ENCODE measurements around the gene ECE2. TPM values are rescaled to one million over a fixed set of nuclear protein-coding genes. Genes with fewer than 3 reads are reported as not detected.

ECE2 gene
- total RNA-seq, 1 donor, result not detected

DNA sequence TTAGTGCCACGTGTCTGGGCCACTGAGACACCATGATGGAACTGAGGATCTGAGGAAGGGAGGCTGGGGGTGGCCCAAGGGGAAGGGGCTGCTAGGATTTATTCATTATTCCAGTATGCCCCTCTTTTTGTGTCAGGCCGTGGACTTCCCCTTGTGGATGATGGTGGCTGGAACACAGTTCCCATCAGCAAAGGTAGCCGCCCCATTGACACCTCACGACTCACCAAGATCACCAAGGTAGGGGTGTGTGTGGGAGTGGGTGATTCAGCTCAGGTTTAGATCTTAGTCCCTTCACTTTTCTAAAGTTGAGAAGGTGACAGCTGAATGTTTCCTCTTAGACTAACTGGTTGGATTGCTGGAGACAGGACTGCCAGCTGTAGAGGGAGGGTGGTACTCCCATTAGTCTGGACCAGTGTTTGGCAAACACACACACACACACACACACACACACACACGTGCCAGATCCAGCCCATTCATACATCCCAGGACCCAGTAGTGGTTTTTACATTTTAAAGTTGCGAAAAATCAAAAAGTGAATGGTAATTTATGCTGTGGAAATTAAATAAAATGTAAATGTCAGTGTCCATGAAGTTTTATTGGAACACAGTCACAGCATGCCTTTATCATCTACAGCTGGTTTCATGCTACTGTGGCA lies 50.0 kb downstream of the ECE2 start:
- no peak overlapping the region for H3K4me3 ChIP-seq (ENCODE audit: low read length)
- peaks cover 25% of the 10 kb centered on the region for H3K4me1 ChIP-seq (ENCODE audit: insufficient read depth, low read length)
- H3K9me3 ChIP-seq (ENCODE audit: low read depth, low read length), result no peaks in the 10 kb centered on the region
- no peaks in the 10 kb centered on the region for H3K27me3 ChIP-seq (ENCODE audit: insufficient read depth, low read length)

DNA sequence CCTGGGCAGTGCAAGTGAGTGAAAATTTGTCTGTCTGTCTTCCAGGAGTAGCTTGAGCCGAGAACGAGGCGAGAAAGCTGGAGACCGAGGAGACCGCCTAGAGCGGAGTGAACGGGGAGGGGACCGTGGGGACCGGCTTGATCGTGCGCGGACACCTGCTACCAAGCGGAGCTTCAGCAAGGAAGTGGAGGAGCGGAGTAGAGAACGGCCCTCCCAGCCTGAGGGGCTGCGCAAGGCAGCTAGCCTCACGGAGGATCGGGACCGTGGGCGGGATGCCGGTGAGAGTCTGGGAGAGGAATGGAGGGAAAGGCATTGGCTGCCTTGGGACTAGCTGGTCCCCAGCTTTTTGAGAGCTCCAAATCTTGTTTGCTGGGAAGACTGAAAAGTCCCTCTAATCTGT lies 51.3 kb downstream of the ECE2 start:
- Histone ChIP-seq H3K9me3 (ENCODE audit: low read depth, low read length) (no peaks in the 10 kb centered on the region), H3K4me3 (ENCODE audit: low read length) (no peak overlapping the region), H3K4me1 (ENCODE audit: insufficient read depth, low read length) (peaks cover 11% of the 10 kb centered on the region), H3K27me3 (ENCODE audit: insufficient read depth, low read length) (no peaks in the 10 kb centered on the region)

DNA sequence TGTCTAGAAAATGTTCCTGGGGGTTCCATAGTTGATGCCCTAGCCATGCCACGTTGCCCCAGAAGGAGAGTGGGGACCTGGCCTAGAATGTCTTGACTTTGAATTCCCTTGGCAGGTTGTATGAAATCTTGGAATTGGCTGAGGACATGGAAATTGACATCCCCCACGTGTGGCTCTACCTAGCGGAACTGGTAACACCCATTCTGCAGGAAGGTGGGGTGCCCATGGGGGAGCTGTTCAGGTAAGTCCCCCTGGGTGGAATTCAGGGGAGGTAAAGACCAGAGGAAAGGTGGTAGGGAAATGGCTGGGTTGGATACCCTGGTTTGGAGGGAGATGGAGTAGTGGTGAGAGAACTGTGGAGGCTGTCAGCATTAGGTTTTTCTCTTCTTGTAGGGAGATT lies 52.7 kb downstream of the ECE2 start:
- no peaks in the 10 kb centered on the region for H3K27me3 ChIP-seq (ENCODE audit: insufficient read depth, low read length)
- H3K9me3 ChIP-seq (ENCODE audit: low read depth, low read length), result no peaks in the 10 kb centered on the region
- no peaks in the 10 kb centered on the region for H3K4me1 ChIP-seq (ENCODE audit: insufficient read depth, low read length)
- H3K4me3 ChIP-seq (ENCODE audit: low read length), result no peak overlapping the region

DNA sequence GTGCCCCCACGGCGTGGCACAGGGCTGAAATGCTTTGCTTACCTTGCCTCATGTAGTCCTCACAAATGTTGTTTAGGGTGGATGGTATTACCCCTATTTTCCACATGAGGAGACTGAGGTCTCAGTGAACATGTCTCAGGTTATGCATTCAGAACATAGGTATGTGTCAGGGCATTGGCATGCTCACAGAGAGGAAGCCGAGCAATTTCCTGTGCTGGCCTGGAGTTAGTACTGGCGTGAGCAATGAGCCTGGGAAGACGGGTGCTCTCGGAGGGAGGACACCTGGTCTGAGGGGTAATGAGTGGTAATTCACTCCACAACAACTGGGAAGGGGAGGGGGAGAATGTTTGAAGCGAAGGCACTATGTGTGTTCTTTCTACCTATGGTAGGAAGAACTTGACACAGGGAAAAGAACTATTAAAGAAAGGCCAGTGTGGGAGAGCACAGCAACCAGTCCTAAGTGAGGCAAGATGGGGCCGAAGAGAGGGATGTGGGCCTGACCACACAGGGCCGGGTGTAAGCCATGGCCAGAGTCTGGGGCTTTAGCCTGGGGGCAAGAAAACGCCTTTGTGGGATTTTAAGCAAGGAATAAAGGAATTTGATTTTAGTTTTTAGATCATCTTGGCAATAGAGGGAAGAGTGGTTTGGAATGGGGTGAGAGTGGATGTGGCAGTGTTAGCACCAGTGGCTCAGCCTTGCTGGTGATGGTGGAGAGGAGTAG lies 56.7 kb downstream of the ECE2 start:
- Histone ChIP-seq H3K4me3 (ENCODE audit: low read length) (no peak overlapping the region), H3K9me3 (ENCODE audit: low read depth, low read length) (no peaks in the 10 kb centered on the region), H3K27me3 (ENCODE audit: insufficient read depth, low read length) (no peaks in the 10 kb centered on the region), H3K4me1 (ENCODE audit: insufficient read depth, low read length) (peaks cover 19% of the 10 kb centered on the region)

DNA sequence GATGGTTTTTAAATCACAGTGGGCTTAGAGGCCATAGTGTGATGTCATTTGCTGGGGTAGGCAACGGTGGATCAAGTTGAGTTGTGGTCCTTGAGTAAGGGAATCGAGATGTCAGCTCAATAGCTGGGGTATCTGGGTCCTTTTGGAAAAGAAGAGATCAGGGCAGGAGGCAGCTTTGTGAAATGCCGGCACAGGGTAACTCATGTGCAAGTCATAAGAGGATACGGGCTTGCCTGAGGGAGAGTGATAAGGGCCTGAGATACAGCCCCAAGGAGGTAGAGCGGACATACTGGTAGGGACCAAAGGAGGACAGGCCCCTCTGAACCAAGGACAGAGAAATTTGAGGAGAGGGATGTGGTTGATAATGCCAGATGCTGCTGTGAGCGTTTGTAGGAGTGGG lies 57.4 kb downstream of the ECE2 start:
- Histone ChIP-seq H3K9me3 (ENCODE audit: low read depth, low read length) (no peaks in the 10 kb centered on the region), H3K4me1 (ENCODE audit: insufficient read depth, low read length) (peaks cover 19% of the 10 kb centered on the region), H3K27me3 (ENCODE audit: insufficient read depth, low read length) (no peaks in the 10 kb centered on the region), H3K4me3 (ENCODE audit: low read length) (no peak overlapping the region)

DNA sequence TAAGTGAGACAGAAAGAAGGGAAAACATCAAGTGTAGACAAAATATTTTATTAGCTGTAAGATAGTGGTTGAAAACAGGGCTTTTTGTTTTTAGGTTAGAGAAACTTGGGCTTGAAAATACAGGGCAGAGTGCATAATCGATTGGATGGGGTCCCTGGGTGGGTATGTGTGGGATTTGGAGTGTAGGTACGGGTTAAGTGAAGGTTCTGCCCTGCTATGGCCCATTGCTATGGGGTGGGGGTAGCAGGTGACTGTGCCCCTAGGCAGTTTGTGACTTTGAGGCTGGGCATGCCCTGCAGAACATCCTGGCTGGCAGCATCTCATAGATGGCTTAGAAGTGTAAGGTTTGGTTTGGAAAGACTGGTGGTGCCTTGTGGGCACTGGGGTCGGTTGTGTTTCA lies 57.9 kb downstream of the ECE2 start:
- Histone ChIP-seq H3K27me3 (ENCODE audit: insufficient read depth, low read length) (no peaks in the 10 kb centered on the region), H3K4me1 (ENCODE audit: insufficient read depth, low read length) (peaks cover 19% of the 10 kb centered on the region), H3K4me3 (ENCODE audit: low read length) (no peak overlapping the region), H3K9me3 (ENCODE audit: low read depth, low read length) (no peaks in the 10 kb centered on the region)

DNA sequence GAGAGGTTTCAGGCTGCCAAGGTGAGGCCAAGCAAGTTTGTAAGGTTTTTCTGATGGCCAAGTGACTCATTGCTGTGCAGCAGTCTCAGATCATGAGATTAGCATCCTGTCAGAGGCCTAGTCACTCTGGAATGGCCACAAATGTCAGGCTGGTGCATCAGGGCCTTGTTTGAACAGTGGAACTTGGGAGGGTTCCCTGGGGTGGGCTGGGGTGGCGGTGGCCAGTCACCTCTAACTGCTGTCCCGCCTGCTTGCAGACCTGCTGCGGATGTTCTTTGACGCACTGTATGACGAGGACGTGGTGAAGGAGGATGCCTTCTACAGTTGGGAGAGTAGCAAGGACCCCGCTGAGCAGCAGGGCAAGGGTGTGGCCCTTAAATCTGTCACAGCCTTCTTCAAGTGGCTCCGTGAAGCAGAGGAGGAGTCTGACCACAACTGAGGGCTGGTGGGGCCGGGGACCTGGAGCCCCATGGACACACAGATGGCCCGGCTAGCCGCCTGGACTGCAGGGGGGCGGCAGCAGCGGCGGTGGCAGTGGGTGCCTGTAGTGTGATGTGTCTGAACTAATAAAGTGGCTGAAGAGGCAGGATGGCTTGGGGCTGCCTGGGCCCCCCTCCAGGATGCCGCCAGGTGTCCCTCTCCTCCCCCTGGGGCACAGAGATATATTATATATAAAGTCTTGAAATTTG lies 58.8 kb downstream of the ECE2 start:
- Histone ChIP-seq H3K4me3 (ENCODE audit: low read length) (no peak overlapping the region), H3K9me3 (ENCODE audit: low read depth, low read length) (no peaks in the 10 kb centered on the region), H3K27me3 (ENCODE audit: insufficient read depth, low read length) (no peaks in the 10 kb centered on the region), H3K4me1 (ENCODE audit: insufficient read depth, low read length) (peaks cover 19% of the 10 kb centered on the region)

DNA sequence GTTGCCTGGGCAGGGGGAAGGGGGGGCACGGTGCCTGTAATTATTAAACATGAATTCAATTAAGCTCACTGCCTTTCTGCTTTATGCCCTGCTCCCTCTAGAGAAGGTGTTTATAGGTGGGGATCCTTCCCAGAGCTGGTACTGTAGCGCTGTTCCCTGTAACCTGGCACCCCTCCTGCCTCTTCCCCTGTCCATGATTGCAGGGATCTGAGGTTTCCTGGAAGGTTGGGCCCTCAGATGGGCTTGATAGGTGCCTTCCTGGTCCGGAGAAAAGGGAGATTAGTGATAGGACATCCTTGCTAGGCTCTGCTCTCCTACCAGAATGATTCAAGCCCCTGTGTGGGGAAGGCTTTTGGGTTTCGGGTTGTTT lies 59.5 kb downstream of the ECE2 start:
- H3K9me3 ChIP-seq (ENCODE audit: low read depth, low read length), result no peaks in the 10 kb centered on the region
- H3K27me3 ChIP-seq (ENCODE audit: insufficient read depth, low read length), result no peaks in the 10 kb centered on the region
- peaks cover 19% of the 10 kb centered on the region for H3K4me1 ChIP-seq (ENCODE audit: insufficient read depth, low read length)
- peak overlapping the region; percentile 54 for H3K4me3 ChIP-seq (ENCODE audit: low read length)

DNA sequence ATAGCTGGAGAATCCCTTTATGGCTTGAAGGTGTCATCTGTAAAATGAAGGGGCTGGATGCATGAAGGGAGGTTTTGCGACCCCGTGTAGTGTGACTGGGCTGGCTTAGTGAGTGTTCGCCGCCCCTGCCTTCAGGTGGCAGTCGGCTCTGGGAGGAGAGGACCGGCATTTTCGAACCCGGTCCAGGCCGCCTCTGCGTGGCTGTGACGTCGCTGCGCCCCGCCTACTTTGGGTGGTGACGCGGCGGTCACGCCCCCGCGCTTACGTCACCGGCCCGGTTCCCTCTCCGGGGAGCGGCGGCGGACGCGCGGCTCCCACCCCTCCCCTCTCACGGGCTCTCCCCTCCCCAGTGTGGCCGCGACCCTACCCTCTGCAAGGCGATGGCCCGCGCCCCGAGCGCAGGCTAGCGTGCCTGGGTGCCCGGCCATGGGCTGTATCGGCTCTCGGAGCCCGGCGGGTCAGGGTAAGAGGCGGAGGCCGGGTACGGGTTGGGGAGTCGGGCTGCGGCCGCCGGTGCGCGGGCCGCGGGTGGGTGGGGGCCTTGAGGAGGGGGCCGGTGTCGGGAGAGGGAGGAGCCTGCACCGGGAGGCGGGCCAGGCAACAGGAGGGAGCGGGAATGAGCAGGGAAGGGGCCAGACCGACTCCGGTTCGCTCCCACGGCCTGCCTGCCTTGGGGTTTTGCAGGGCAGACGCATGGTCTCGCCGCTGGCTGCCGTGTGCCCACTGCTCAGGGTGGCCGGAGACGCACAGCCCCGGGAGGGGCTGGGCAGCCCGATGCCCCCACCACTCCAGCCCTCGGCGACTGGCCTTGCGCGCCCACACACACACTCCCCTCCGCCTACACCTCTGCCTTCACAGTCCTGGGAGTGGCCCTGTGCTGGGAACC lies 60.1 kb downstream of the ECE2 start:
- peaks cover 19% of the 10 kb centered on the region for H3K4me1 ChIP-seq (ENCODE audit: insufficient read depth, low read length)
- no peaks in the 10 kb centered on the region for H3K9me3 ChIP-seq (ENCODE audit: low read depth, low read length)
- H3K27me3 ChIP-seq (ENCODE audit: insufficient read depth, low read length), result no peaks in the 10 kb centered on the region
- H3K4me3 ChIP-seq (ENCODE audit: low read length), result peak overlapping the region; percentile 54

DNA sequence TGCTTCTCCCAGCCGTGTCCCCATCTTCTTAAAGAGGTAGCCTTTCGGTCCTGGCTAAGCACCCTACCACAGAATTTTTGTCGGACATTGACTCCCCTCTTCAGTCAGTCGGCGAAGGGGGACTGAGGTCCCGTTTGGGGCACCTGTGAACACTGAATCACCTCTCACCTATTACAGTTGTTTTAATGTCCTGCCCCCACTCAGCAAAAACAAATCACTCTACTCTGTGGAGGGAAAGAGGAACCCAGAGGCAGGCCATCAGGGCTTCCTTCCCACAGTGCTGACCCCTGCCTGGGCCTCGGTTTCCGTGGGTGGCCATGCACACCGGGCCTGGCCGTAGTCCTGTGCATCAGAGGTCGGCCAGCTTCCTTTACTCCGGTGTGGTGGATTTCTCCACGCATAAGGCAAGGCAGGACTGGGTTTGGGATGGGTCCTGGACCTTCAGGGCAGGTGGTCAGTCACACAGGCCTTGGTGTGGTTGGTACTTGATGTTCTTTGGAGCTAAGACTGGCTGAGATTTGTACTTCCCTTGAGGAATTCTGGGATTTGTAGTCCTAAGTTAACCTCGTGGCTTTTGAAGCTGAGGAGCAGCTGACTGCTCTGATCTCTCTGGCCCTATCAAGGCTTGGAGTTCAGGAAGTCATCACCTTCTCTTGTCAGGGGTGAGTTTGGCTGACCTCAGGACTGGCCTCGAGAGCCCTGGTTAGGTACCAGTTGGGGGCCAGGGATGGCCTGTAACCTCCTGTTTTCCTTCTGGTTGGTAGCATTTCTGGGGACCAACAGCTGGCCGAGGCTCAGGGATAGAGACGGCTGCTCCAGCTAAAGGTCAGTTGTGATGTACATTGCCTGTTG lies 61.0 kb downstream of the ECE2 start:
- Histone ChIP-seq H3K4me1 (ENCODE audit: insufficient read depth, low read length) (peaks cover 19% of the 10 kb centered on the region), H3K4me3 (ENCODE audit: low read length) (peak overlapping the region; percentile 54), H3K9me3 (ENCODE audit: low read depth, low read length) (no peaks in the 10 kb centered on the region), H3K27me3 (ENCODE audit: insufficient read depth, low read length) (no peaks in the 10 kb centered on the region)

DNA sequence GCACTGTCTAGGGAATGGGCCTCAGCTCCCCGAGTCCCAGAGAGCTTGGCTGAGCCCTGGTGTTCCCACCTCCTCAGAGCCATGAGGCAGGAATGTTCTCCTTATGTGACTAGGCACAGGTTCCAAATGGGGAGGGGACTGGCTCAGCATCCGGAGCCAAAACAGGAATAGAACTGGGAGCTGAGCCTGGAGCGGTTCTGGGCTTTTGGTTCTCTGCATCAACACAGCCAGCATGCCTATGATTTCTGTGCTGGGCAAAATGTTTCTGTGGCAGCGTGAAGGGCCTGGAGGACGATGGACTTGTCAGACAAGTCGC lies 61.5 kb downstream of the ECE2 start, which contains the start of gene FAM131A:
TSS of gene FAM131A (plus strand) at position 202 of the 316 bp plus-strand sequence. CDS start at position 233, 31 bp downstream.
- Histone ChIP-seq H3K9me3 (ENCODE audit: low read depth, low read length) (no peaks in the 10 kb centered on the region), H3K4me1 (ENCODE audit: insufficient read depth, low read length) (peaks cover 19% of the 10 kb centered on the region), H3K4me3 (ENCODE audit: low read length) (peak within 1 kb of the TSS; percentile 54), H3K27me3 (ENCODE audit: insufficient read depth, low read length) (no peaks in the 10 kb centered on the region)

DNA sequence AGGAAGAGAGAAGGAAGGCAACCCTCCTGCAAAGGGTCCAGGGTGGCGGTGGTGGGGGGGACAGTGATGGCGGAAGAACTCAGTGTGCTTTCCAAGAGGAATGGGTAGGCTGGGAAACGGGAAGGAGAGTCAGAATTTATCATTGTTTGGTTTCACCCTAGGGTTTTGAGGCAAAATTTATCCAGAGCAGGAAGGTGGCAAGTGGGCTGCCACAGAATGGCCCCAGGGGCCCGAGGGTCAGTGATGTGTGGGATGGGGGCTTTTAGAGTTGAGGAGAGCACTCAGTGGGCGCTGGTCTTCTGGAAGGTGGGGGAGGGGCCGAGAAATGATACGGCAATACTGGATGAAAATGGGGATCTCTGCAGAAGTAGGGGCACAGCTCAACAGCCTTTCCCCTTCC lies 62.2 kb downstream of the ECE2 start:
- Histone ChIP-seq H3K4me1 (ENCODE audit: insufficient read depth, low read length) (peaks cover 19% of the 10 kb centered on the region), H3K9me3 (ENCODE audit: low read depth, low read length) (no peaks in the 10 kb centered on the region), H3K4me3 (ENCODE audit: low read length) (no peak overlapping the region), H3K27me3 (ENCODE audit: insufficient read depth, low read length) (no peaks in the 10 kb centered on the region)

DNA sequence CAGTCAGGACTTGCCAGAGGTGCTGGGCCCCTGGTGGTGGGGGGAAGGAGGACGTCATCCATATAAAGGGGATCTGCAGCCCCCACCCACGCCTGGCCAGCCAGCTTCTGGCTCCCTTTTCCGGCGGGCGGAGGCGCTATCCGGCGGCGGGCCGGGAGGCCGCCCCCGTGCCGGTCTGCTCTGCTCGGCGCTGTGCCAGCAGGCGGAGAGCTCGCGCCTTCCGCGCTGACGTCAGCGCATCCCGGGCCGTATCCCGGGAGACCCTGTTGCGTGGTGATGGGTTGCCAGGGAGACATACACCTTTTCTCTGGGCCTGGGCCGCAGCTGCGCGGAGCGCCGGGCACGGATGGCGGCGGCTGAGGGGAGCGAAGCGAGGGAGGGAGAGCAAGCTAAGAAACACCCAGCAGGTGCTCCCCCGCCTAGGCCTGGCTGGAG lies 62.7 kb downstream of the ECE2 start:
- Histone ChIP-seq H3K4me3 (ENCODE audit: low read length) (no peak overlapping the region), H3K4me1 (ENCODE audit: insufficient read depth, low read length) (peaks cover 19% of the 10 kb centered on the region), H3K27me3 (ENCODE audit: insufficient read depth, low read length) (no peaks in the 10 kb centered on the region), H3K9me3 (ENCODE audit: low read depth, low read length) (no peaks in the 10 kb centered on the region)

DNA sequence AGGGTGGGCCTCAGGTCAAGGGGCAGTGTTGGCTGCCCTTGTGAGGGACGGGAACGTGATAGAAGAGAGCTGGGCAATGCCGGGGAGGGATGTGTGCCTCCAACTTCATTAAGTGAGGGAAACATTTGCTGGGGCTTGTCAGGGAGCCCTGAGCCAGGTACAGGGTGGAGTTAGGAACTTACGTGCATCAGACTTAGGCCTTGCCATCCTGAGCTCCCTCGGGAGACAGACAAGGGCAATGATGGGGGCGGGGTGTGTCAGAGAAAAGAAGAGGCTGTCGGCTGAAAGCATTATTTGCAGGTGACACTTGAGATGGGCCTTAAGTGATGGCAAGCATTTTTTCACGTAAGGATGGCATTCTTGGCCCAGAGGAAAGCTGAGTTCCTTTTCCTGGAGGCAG lies 63.2 kb downstream of the ECE2 start:
- H3K4me3 ChIP-seq (ENCODE audit: low read length), result no peak overlapping the region
- no peaks in the 10 kb centered on the region for H3K27me3 ChIP-seq (ENCODE audit: insufficient read depth, low read length)
- peaks cover 19% of the 10 kb centered on the region for H3K4me1 ChIP-seq (ENCODE audit: insufficient read depth, low read length)
- H3K9me3 ChIP-seq (ENCODE audit: low read depth, low read length), result no peaks in the 10 kb centered on the region

All from mononuclear cell (primary cell).